Suprapubic skin (tissue), 3 donors: ENCODE results near the gene IL9R.
"Not testable (repeated sequence)": the region's sequence is repeated elsewhere in the genome, so short reads cannot be mapped to it uniquely, and the experiment has no call there.

Source experiments
- POLR2A ChIP-seq, 2 donors: fragments of 450-650 bp; IDR thresholded peaks; one replicate each; pipeline ENCODE4 v1.6.1; 2017; ENCODE audit warnings: antibody characterized with exemption in 2 of 2, mild to moderate bottlenecking in 2 of 2, moderate library complexity in 2 of 2
- TF ChIP-seq, protein P1 (sequence below), 2 donors: fragments of 200-600 bp in 1 of 2; fragments of 450-650 bp in 1 of 2; sonication (generic) in 1 of 2; IDR thresholded peaks; one replicate each; pipeline ENCODE4 v1.5.1; 2016 to 2019; ENCODE audit warnings: antibody characterized with exemption in 2 of 2, mild to moderate bottlenecking in 1 of 2, moderate library complexity in 1 of 2

DNA sequence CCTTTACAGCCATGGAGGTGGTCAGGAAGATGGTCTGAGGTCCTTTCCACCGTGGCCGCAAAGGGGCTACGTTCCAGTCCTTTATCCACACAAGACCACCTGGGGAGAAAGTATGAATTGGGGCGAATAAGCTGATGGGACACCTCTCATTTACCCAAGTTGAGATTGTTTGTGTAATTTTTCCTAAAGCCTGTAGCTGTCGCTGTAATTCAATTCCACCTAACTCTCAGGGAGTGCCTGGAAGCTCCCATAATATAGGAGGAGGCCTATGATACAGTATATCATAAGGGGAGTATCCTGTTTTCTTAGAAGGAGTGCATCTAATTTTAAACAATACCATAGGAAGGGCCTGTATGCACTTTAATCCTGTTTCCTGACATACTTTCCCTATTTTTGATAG is 25.8 kb upstream of the IL9R start:
- TF ChIP-seq, protein P1, sequence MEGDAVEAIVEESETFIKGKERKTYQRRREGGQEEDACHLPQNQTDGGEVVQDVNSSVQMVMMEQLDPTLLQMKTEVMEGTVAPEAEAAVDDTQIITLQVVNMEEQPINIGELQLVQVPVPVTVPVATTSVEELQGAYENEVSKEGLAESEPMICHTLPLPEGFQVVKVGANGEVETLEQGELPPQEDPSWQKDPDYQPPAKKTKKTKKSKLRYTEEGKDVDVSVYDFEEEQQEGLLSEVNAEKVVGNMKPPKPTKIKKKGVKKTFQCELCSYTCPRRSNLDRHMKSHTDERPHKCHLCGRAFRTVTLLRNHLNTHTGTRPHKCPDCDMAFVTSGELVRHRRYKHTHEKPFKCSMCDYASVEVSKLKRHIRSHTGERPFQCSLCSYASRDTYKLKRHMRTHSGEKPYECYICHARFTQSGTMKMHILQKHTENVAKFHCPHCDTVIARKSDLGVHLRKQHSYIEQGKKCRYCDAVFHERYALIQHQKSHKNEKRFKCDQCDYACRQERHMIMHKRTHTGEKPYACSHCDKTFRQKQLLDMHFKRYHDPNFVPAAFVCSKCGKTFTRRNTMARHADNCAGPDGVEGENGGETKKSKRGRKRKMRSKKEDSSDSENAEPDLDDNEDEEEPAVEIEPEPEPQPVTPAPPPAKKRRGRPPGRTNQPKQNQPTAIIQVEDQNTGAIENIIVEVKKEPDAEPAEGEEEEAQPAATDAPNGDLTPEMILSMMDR (IDR thresholded peaks at IDR 0.05) = not testable (repeated sequence)
- TF ChIP-seq POLR2A (IDR thresholded peaks at IDR 0.05) = not testable (repeated sequence)
